Measurements from ENCODE around the gene CCL18.

Gene CCL18

GRCh38 chr17:36017799-36018198 is 46.3 kb upstream of the CCL18 start, which contains the start of gene CCL23:
TSS of gene CCL23 (minus strand) at chr17:36017972. CDS start at chr17:36017897, 75 bp downstream.
- H3K9ac ChIP-seq (ENCODE audit: low read depth, low read length): no peak within 1 kb of the TSS
- no peak within 1 kb of the TSS for H3K4me2 ChIP-seq (ENCODE audit: insufficient read depth, low read length)
- H3K4me3 ChIP-seq (ENCODE audit: low read depth in 1 of 2, low read length in 2 of 2): no peak within 1 kb of the TSS
- peaks cover 10% of the 10 kb centered on the region for H3K27me3 ChIP-seq (ENCODE audit: insufficient read depth, low read length, poor library complexity)
- H3K36me3 ChIP-seq (ENCODE audit: insufficient read depth, low read length): no peaks in the 10 kb centered on the region
- H3K4me1 ChIP-seq (ENCODE audit: insufficient read depth, low read length): no peaks in the 10 kb centered on the region
- H3K79me2 ChIP-seq (ENCODE audit: insufficient read depth, low read length): no peaks in the 10 kb centered on the region
- DNase-seq (no peak), ATAC-seq (ENCODE audit: insufficient read depth, low read depth) (no peak)
- H2AFZ ChIP-seq (ENCODE audit: low read depth, low read length): no peak within 1 kb of the TSS
- no peak within 1 kb of the TSS for H3K27ac ChIP-seq (ENCODE audit: low read length)
- no peaks in the 10 kb centered on the region for H4K20me1 ChIP-seq (ENCODE audit: insufficient read depth, low read length)
- TF ChIP-seq EZH2 (IDR thresholded peaks at IDR 0.05; ENCODE audit: borderline replicate concordance, low read depth, low read length, severe bottlenecking): no peak
- TF ChIP-seq, protein P1, sequence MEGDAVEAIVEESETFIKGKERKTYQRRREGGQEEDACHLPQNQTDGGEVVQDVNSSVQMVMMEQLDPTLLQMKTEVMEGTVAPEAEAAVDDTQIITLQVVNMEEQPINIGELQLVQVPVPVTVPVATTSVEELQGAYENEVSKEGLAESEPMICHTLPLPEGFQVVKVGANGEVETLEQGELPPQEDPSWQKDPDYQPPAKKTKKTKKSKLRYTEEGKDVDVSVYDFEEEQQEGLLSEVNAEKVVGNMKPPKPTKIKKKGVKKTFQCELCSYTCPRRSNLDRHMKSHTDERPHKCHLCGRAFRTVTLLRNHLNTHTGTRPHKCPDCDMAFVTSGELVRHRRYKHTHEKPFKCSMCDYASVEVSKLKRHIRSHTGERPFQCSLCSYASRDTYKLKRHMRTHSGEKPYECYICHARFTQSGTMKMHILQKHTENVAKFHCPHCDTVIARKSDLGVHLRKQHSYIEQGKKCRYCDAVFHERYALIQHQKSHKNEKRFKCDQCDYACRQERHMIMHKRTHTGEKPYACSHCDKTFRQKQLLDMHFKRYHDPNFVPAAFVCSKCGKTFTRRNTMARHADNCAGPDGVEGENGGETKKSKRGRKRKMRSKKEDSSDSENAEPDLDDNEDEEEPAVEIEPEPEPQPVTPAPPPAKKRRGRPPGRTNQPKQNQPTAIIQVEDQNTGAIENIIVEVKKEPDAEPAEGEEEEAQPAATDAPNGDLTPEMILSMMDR (IDR thresholded peaks at IDR 0.05; ENCODE audit: borderline replicate concordance, extremely low read depth, low read length, poor library complexity, severe bottlenecking): no peak
- H3K9me3 ChIP-seq (ENCODE audit: insufficient read depth, low read length, severe bottlenecking): no peaks in the 10 kb centered on the region

DNA sequence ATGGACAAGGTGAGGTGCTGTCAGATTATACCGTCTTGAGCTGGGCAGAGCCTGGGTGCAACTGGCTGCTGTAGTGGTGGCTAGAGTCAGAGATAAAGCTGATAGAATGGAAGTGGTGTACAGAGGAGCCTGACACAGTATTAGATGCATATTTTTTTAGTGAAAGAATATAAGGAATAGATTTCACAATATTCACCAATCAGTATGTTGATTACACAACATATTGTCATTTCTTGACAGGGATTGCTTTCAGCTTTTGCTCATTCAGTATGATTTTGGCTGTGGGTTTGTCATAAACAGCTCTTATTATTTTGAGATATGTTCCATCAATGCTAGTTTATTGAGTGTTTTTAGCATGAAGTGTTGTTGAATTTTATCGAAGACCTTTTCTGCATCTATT is 44.6 kb upstream of the CCL18 start:
- no peak for DNase-seq
- Histone ChIP-seq H3K9ac (ENCODE audit: low read depth, low read length) (no peak overlapping the region), H3K9me3 (ENCODE audit: insufficient read depth, low read length, severe bottlenecking) (no peaks in the 10 kb centered on the region), H4K20me1 (ENCODE audit: insufficient read depth, low read length) (no peaks in the 10 kb centered on the region), H3K4me3 (ENCODE audit: low read depth in 1 of 2, low read length in 2 of 2) (no peak overlapping the region), H3K4me2 (ENCODE audit: insufficient read depth, low read length) (no peak overlapping the region), H3K27ac (ENCODE audit: low read length) (no peak overlapping the region), H3K79me2 (ENCODE audit: insufficient read depth, low read length) (no peaks in the 10 kb centered on the region), H3K27me3 (ENCODE audit: insufficient read depth, low read length, poor library complexity) (peaks cover 10% of the 10 kb centered on the region), H3K36me3 (ENCODE audit: insufficient read depth, low read length) (no peaks in the 10 kb centered on the region), H2AFZ (ENCODE audit: low read depth, low read length) (no peak overlapping the region), H3K4me1 (ENCODE audit: insufficient read depth, low read length) (no peaks in the 10 kb centered on the region)
- ATAC-seq (ENCODE audit: insufficient read depth, low read depth): no peak
- TF ChIP-seq EZH2 (IDR thresholded peaks at IDR 0.05; ENCODE audit: borderline replicate concordance, low read depth, low read length, severe bottlenecking): no peak
- TF ChIP-seq, protein P1 (IDR thresholded peaks at IDR 0.05; ENCODE audit: borderline replicate concordance, extremely low read depth, low read length, poor library complexity, severe bottlenecking): no peak

DNA sequence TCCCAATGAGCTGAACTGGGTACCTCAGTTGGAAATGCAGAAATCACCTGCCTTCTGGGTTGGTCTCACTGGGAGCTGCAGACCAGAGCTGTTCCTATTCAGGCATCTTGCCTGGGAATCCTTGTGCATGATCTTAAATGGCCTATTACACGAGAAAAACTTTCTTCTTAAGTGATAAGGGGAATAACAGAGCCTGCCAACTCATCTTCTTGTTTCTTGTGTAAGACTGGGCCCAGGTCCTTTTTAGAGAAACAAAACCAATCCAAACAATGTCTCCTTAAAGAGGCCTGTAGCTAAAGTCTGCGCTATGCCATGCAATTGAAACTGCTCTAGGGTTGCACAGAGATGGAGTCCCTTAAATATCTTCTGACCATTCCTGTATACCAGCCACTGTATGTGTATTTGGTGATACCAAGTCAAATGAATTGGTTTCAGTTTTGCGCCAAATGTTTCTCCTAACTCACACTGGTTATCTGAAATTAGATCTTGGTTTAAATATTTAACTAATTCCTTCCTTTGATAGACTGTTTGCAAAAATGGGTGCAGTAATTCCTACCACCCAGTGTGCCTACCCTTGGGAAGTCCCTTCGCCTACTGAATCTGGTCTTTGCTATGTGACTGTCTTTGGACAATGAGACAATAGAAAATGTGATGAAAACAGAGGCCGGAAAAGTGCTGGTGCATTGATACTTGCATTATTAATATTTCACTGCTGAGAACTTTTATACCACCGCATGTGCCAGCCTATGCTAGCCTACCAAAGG is 39.8 kb upstream of the CCL18 start:
- DNase-seq (no peak), ATAC-seq (ENCODE audit: insufficient read depth, low read depth) (no peak)
- H3K27me3 ChIP-seq (ENCODE audit: insufficient read depth, low read length, poor library complexity): peaks cover 9% of the 10 kb centered on the region
- H3K79me2 ChIP-seq (ENCODE audit: insufficient read depth, low read length): no peaks in the 10 kb centered on the region
- no peaks in the 10 kb centered on the region for H3K9me3 ChIP-seq (ENCODE audit: insufficient read depth, low read length, severe bottlenecking)
- no peaks in the 10 kb centered on the region for H3K36me3 ChIP-seq (ENCODE audit: insufficient read depth, low read length)
- H4K20me1 ChIP-seq (ENCODE audit: insufficient read depth, low read length): no peaks in the 10 kb centered on the region
- no peaks in the 10 kb centered on the region for H3K4me1 ChIP-seq (ENCODE audit: insufficient read depth, low read length)
- TF ChIP-seq, protein P1 (IDR thresholded peaks at IDR 0.05; ENCODE audit: borderline replicate concordance, extremely low read depth, low read length, poor library complexity, severe bottlenecking): no peak
- TF ChIP-seq EZH2 (IDR thresholded peaks at IDR 0.05; ENCODE audit: borderline replicate concordance, low read depth, low read length, severe bottlenecking): no peak
- no peak overlapping the region for H2AFZ ChIP-seq (ENCODE audit: low read depth, low read length)
- H3K27ac ChIP-seq (ENCODE audit: low read length): no peak overlapping the region
- no peak overlapping the region for H3K4me3 ChIP-seq (ENCODE audit: low read depth in 1 of 2, low read length in 2 of 2)
- H3K4me2 ChIP-seq (ENCODE audit: insufficient read depth, low read length): no peak overlapping the region
- H3K9ac ChIP-seq (ENCODE audit: low read depth, low read length): no peak overlapping the region

Measured in DND-41 (cell line).